DMS153 (cell line): ENCODE measurements around the gene RIPK4.

Source experiments
- DNase-seq: peaks from one replicate; lab custom pipeline; 2025; lab: John Stamatoyannopoulos, UW

RIPK4 gene

DNA sequence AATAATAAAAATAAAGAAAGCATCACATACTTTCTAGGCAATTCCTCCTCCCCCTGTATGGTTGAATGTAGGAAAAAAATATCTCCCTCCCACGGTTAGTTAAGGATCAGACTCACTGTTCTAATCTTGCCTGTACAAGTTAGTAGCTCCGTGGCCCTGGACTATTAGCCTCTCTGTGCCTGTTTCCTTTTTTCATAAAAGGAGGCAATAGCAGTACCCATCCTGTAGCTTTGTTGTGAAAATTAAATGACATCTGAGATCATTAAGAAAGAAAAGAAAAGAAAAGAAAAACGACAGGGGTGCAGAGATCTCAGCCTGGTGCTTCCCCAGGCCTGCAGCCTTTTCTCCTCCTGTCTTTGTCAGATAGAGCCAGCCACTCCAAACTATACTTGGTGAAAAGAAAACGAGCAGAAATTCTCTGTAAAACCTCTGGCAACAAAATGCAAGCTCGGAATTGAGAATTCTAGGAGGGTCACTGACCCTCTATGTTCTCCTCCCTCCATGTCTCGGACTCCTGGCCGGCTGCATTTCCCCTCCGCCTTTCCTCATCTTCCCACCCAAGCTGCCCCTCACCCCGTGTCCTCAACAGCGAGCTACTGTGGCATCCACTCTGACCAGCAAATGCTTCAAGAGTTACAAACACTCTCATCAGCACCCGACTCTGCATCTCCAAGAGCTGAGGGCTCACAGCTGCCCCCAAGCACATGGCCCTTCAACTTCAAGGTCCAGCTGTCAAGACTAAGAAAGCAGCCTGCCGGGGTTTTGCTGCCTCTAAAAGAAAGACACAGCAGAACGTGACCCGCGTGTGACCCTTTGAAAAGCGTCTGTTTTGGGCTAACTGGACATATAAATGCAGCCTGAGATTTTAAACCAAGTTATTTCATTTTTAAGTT is 13.6 kb downstream of the RIPK4 start:
- DNase-seq: no peak

GRCh38 chr21:41752231-41752681 is 14.6 kb downstream of the RIPK4 start:
- DNase-seq: no peak

DNA sequence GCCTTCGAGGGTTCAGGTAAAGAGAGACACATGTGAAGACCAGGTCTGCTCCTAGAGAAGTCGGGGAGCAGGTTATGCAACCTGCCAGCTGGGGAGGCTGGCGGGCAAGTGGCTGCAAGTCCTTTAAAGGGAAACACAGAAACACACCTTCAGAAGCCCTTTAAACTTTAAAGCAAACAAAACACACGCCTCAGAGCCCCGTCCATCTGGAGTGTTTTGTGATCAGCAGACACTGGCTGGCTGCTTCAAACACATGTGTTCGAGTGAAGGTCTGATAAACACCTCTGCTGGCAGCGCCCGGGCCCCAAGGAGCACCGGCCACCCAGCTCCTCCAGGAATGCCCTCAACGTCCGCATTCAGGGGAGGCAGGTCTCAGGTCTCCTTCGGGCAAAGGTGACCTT is 15.2 kb downstream of the RIPK4 start:
- DNase-seq: peak; percentile 30

DNA sequence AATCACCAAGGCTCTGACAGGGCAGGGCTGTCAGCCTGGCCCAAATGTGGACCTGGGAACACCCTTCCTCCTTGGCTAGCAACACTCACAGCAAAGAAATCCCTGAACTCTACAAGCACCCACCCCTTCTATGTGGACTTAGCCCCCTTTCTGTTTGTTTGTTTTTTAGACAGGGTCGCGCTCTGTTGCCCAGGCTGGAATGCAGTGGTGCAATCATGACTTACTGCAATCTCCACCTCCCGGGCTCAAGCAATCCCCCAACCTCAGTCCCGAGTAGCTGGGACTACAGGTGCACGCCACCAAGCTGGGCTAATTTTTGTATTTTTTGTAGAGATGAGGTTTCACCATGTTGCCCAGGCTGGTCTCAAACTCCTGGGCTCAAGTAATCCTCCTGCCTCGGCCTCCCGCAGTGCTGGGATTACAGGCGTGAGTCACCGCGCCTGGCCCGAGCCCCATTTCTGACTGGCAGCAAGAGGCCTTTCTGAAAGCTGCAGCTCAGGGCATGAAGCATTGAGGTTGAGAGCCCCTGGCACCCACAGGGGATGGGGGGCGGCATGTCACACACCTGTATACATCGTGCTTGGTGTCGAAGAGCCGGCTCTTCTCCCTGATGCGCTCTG is 16.2 kb downstream of the RIPK4 start:
- no peak for DNase-seq

DNA sequence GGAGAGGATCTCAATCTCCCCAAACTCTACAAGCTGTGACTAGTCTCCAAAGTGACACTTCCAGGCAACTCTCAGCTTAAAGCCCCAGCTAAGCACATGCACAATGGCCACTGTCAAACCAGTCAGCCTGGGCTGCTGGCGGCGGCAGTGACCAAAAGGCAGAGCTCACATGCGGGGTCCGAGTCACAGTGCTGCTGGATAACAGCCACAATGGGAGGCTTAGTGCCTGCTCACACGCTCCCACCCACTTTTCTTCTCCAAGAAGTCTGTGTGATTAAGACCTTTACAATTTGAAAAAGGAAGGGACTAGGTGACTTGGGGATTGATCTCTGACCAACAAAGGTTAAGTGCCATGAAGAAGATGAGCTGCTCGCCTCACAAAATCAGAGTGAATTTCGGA is 16.8 kb downstream of the RIPK4 start:
- DNase-seq: no peak

GRCh38 chr21:41749286-41749685 is 17.6 kb downstream of the RIPK4 start:
- no peak for DNase-seq

DNA sequence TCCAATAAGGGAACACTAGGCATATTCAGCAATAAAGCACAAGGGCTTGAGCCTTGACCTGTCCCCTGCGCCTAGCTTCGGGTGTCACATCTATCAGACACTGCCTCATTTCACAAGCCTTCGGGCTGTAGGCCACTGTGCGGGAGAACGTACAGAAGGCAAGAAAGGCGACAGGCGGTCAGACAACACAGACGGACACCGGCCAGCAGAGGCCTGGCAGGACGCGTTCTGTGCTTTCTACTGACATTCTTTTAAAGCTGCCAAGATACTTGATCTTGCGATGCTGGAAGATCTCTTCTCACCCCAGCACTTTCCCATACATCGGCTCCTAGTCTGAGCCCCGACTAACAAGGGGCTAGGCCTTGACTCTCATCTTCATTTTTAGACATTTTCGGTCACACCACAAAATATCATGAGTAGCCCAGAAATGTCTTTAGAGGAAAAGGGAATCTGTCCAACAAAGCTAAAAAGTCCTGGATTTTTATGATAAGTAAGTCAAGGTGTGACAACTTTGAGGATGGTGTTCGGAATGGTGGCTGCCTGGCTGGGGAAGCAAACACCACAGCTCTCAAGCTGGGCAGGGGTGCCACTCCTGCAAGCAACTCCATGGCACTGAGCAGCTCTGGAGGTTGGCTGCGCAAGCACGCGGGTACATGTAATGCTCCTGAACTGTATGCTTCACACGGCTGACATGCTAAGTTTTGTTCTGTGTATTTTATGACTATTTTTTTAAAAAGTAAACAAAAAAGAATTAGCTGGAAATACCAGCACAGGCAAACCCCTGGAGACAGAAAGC is 18.7 kb downstream of the RIPK4 start:
- DNase-seq: no peak

DNA sequence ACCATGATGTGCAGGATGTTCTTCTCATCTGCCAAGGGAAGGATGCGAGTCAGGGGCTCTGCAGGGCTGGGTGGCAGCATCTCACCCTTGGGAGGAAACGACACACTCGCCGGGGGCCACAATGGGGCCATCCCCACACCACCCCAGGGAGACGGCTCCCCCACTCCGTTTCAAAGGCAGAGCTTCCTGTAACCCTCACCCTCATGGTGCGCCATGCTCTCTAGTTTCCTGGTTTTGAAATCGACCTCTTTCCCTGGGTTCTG is 20.2 kb downstream of the RIPK4 start:
- no peak for DNase-seq

DNA sequence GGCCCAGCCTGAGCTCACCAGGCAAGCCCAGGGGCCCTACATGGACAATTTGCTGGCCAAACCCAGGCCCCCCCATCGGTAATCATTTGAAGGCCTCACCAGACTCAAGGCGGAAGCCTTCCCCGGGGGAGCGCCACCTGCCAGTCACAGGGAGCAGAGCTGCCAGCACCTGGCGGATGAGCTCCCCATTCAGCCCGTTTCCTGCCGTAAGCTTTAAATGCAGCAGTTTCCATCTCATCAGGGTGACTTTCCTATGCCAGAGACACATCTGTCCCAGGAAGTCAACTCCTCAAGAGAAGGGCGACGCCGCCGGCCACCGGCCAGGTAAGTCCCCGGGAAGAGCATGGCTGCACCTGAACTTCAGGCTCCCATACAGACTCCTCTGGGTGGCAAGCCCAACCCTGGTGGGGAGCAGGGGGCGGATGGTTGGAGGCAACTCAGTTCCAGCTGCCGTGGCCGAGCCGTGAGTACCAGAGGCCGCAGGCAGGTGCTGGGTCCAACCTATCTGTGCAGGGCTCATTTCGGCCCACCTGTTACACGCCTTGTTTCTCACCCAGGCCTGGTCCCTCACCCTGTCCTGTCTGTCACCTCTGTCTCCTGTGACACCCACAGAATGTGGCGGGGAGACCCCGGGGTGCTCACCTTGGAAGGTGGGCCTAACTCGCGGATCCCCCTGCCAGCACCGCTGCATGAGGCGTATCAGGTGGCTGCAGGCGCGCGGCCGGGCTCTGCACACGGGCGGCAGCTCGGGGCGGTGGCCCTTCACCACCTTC is 20.7 kb downstream of the RIPK4 start:
- no peak for DNase-seq

DNA sequence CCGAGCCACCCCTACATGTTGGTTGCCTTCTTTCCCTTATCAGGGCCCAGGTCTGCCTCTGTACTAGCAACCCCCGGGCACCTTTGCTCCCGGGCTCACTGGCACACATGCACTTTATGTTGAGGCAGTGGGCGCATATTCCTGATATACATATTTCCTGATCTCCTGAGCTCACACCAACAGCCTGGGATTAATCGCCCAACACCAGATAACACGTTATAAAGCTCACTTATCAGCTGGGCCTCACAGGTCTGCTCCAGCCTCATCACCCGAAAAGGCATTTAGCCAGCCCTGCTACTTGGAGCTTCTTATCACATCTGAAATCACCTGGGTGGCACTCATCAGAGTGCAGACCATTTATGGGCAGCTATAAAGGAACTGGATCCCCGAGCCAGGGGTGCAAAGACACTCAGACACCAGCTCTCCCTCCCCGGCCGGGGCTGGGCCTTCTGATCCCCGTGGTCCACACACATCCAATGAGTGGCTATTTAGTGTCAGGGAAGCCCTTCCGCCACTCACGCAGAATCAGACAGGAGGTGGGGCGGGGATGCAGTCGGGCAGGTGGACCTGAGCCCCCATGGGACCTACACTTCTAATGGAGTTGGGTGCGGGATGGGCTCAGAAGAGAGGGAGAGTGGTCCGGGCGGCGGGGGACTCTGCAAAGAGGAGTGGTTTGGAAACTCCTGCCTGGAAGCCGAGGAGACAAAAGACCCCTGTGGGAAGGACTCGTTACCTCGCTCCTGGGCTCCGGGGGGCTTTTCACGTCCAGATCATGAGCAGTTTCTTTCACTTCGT is 21.6 kb downstream of the RIPK4 start:
- DNase-seq: no peak

GRCh38 chr21:41744028-41744930 is 22.6 kb downstream of the RIPK4 start:
- no peak for DNase-seq

DNA sequence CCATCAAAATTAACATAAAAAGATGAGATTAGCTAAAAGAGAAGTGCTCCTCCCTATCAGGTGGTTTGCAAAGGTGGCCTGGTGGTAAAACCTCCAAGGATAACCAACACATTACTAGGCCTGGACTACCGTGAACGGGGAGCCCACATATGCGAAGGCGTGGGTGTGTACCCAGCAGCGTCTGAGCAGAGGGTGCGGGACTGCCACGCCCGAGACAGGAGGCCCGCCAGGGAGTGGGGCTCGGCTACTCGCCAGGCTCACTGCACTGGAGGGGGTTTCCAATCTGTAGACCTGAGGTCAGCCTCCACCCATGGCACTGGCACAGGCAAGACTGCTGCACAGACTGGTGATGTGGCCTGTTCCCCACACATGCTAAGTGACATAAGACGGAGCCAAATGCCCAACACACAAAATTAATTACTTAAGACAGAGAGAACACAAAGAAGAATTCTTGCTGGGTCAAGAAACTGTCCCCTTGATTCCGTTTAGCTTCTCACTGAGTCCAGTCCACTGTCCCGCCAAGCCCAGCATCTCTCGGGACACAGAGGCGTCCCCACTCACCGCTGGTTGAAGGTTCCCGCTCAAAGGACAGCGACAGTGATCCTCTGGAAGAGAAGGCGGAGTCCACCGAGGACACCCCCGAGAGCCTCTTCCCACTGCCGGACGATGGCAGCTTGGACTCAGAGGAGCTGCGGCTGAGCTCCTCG is 23.4 kb downstream of the RIPK4 start:
- no peak for DNase-seq

GRCh38 chr21:41742073-41742875 is 24.6 kb downstream of the RIPK4 start:
- no peak for DNase-seq

GRCh38 chr21:41741253-41742072 is 25.4 kb downstream of the RIPK4 start:
- DNase-seq: no peak

DNA sequence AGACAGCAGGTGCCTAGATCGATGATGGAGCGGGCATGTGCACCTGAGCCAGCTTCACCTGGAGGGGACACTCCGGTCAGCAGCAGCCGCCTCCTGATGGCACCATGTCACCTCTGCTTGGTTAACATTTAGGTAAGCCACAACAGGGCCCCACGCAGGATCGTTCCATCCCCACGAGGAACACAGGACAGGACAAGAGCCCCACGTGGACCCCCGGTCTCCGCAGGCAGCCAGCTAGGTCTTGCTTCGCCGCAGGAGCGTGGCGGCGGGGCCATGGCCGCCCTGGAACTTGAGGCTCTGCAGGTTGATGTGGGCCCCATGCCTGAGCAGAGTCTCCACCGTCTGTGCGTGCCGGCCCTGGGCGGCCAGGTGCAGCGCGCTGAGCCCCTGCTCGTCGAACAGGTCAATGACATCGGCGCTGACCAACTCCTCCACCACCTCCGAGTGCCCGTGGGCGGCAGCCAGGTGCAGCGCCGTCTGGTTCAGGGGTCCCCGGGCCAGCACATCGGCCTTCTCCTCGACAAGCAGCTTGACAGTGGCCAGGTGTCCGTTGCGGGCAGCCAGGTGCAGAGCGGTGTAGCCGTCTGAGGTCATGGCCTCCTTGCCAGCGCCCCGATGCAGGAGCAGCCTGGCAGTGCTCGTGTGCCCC is 26.1 kb downstream of the RIPK4 start:
- no peak for DNase-seq

- DNase-seq: no peak
Observed at GRCh38 chr21:41739936-41740335, 26.9 kb downstream of the RIPK4 start.

- no peak for DNase-seq
Observed at GRCh38 chr21:41739011-41739410, 27.8 kb downstream of the RIPK4 start.
